ENCODE data around the gene RYR3. TPM values are rescaled to one million over a fixed set of nuclear protein-coding genes. Genes with fewer than 3 reads are reported as not detected.
A peak's percentile ranks its signal among the peaks of the same experiment; 100 is the strongest.

RYR3 gene
- polyA plus RNA-seq, 1 donor = 54.3 TPM

DNA sequence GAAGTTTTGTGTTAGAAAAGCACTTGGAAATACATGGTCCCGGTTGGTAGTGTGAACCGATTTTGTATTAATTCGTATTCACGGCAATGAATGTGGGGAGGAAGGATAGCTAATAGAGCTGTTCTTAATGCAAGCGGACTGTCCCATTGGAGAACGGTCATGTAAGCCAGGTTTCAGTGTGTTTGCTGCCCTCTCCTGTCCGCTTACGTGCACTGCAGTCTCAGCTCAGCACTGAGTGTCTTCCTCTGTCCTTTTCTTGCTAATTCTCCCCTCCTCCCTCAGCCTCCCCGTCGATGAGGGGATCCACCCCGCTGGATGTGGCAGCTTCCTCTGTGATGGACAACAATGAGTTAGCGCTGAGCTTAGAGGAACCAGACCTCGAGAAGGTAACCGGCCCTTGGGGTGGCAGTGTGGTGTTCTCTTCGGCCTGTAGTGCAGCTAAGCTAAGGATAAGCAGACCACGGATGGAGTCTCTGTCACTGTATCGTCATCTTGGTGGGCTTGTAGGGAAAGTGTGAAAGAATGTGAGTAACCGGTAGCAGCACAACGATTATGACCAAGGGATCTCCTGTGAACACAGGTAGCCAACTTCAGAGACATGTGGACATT is 390.0 kb downstream of the RYR3 start:
- peak; percentile 54 for DNase-seq (ENCODE audit: low read depth)

DNA sequence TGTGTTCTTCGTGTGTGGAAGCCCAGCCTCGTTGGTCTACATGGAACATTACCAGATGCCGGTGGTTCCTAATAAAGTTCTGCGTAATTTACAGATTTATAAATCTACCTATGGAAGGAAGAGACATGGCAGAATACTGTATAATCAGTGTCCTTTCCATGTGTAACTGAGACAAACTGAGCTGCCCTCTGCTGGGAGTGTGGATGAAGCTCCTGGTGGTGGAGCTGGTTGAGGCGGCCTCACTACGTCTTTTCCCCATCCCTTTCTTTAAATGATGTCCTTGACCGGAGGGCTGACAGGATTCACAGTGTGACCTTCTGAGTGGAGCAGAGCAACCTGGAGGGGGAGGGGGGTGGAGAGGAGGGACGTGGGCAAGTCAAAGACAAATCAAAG is 390.5 kb downstream of the RYR3 start:
- no peak for DNase-seq (ENCODE audit: low read depth)

DNA sequence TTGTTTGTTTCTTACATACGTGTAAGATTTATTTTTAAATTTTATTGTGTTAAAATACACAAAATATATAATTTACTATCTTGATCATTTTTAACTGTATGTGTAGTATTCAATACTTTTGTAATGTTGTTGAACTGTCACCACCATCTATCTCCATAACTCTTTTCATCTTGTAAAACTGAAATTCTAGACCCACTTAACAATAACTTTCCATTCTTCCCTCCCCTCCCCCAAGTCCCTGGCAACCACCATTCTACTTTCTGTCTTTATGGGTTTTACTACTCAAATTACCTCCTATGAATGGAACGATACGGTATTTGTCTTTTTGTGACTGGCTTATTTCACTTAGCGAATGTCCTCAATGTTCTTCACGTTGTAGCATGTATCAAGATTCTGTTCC is 395.4 kb downstream of the RYR3 start:
- DNase-seq (ENCODE audit: low read depth) = no peak

- DNase-seq (ENCODE audit: low read depth) = no peak
Measured at GRCh38 chr15:33710748-33711147, 400.0 kb downstream of the RYR3 start.

DNA sequence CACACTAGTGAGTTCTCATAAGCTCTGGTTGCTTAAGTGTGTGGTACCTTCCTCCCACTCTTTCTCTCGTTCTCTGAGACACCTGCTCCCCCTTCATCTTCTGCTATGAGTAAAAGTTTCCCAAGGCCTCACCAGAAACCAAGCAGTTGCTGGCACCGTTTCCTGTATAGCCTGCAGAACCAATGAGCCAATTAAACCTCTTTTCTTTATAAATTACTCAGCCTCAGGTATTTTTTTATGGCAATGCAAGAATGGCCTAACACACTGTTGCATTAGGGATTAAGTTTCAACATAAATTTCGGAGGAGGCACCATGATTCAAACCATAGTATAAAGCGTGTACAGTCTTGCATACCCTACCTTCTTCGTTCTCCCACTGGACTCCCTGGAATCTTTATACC is 405.3 kb downstream of the RYR3 start:
- no peak for DNase-seq (ENCODE audit: low read depth)

GRCh38 chr15:33720952-33721351 is 410.2 kb downstream of the RYR3 start:
- DNase-seq (ENCODE audit: low read depth) = no peak

DNA sequence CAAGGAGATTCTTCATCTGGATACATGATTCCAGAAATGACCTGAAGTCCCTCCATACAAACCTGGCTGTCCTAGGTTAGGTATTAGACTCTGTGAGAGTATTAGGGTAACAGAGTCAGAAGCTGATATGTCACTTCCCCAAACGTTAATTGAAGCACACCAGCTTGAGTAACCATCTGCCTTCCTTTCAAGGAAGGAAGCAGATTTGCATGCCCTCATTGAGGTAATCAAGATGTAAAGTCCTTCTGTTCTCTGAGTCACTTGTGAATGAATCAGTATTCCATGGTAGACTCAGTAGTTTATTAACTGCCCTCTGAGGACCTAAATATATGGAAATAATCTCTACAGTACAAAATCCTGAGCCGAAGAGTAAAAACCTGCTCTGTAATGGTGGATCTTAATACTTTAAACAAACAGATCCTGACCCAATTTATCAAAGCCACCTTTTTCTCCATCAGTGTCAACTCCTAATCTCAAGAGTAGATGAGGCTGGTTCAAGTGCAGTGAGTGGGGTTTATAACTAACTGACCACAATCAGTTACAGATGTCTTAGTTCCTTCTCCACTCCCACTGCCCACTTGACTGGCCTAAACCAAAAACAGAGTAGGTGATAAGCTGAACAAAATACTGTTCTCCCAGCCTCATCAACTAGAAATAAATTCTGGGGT is 411.4 kb downstream of the RYR3 start:
- DNase-seq (ENCODE audit: low read depth) = no peak

- no peak for DNase-seq (ENCODE audit: low read depth)
Measured at GRCh38 chr15:33722673-33723015, 411.9 kb downstream of the RYR3 start.

DNA sequence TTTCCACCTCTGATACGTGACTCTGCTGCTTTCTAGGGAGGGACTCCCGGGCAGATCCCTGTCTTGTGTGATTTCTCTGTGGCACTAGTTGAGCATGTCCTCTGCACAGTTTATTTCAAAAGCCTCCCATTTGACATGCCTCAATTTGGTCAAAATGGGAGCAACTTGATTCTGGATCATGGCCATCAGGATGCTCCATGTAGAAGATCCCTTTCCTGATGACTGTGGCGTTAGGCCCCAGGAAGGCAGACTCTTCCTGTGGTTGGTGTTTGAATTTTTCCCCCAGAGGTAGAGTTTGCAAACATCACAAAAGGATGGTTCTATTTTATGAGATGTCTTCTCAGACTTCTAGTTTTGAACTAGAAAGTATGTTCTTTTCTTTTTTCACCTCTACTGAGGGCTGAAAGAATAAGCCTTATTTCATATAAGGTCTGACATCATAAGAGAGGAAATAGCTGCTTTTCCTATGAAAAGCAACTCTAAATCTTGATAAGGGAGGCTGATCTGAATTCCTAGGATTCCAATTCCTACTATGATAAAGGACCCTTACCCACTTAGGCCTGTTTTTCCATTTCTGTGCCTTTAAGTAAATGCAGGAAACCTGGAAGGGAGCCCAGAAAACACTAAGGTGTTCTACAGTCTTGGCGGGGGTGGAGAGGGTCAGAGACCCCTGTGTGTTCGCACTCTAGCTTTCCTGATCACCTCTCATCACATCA is 413.7 kb downstream of the RYR3 start:
- DNase-seq (ENCODE audit: low read depth) = no peak

- DNase-seq (ENCODE audit: low read depth) = no peak
Measured at GRCh38 chr15:33729653-33730052, 418.9 kb downstream of the RYR3 start.

GRCh38 chr15:33730815-33731214 is 420.0 kb downstream of the RYR3 start:
- DNase-seq (ENCODE audit: low read depth) = no peak

DNA sequence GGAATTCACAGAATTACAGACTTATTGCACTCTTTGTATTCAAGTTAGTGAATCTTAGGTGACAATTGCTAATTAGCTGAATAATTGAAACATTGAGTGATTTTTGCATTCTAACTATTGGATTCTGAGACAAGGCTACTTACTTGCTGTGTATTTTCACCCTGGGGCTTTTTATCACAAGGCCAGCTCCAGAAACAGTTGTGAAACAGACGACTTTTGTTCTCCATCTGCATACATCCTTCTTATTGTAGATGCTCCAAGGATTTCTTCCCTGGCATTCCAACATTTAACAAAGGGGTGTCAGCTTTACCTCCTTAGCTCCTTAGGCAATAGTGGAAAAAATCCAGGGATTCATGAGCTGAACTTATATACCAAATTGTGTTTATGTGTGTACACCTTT is 424.4 kb downstream of the RYR3 start:
- DNase-seq (ENCODE audit: low read depth) = no peak

- no peak for DNase-seq (ENCODE audit: low read depth)
Measured at GRCh38 chr15:33735637-33736247, 425.0 kb downstream of the RYR3 start.

DNA sequence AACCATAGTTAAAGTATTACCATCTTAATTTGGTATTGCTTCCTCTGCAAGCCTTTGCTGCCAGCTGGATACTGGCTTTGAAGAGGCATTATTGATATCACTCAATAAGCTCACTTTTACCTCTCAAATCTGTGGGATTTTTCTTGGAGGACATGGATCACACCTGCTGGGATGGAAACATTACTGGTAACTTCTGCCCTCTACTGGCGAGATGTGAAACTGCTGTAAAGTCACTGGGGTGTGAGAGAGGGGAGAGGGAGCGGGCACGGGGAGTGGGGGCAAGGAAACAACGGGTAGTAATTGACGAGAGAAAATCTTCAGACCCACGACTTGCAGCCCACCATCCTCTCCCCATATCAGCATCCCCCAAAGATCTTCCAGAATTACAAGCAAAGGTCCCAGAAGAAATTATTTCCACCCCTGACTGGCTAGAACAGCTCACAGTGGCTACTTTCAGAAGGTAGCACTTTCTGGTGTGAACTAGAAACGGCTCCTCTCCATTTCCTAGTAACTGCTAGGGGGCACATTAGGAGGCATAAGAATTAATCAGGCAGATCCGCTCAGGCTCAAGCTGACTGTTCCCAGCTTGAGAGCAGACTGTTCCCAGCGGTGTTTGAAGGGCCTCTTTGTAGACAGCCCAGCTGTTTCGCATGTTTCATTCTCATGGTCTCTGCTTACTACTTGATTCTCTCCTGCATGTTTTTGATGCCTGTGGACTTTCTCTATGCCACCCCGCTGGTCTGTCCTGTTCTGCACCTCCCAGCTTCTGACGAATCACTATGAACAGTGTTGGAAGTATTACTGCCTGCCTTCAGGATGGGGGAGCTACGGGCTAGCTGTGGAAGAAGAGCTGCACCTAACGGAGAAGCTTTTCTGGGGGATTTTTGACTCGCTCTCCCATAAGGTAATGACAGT is 427.2 kb downstream of the RYR3 start:
- no peak for DNase-seq (ENCODE audit: low read depth)

- DNase-seq (ENCODE audit: low read depth) = no peak
Measured at GRCh38 chr15:33738941-33739664, 428.3 kb downstream of the RYR3 start.

- no peak for DNase-seq (ENCODE audit: low read depth)
Measured at GRCh38 chr15:33742306-33742705, 431.5 kb downstream of the RYR3 start.

DNA sequence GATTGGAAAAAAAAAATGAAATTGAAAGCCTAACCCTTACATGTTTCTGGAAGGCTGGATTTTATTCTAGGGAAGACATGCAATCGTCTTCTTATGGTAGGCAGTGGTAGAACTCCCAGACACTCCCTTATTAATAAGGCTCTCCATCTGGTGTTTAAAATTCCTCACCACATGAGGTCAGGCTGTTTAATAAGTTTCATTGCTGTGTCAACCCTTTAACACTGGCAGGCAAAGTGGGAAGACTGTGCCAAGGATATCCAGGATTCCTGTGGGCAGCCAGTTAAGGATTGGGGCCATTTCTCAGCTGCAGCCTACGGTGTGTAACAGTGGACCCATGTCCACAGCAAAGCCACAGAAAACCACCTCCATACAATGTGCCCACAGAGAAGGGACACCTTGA is 432.0 kb downstream of the RYR3 start:
- DNase-seq (ENCODE audit: low read depth) = no peak

DNA sequence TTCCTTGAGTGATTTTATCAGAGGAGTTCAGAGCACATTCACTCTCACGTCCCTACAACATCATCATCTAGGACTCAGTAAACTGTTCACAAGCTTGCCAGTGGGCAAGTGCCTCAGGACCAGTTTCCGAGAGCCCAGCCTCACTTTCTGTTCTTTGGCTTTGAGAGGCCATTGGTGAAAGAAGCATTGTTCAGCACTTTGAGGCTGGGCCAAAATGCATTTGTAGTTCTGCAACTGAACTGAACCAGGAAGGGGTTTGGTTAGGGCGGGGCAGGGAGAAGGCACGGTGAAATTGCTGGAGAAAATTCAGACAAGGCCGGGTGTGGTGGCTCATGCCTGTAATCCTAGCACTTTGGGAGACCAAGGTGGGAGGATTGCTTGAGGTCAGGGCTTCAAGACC is 435.4 kb downstream of the RYR3 start:
- DNase-seq (ENCODE audit: low read depth) = no peak

- DNase-seq (ENCODE audit: low read depth) = no peak
Measured at GRCh38 chr15:33753012-33753411, 442.2 kb downstream of the RYR3 start.

DNA sequence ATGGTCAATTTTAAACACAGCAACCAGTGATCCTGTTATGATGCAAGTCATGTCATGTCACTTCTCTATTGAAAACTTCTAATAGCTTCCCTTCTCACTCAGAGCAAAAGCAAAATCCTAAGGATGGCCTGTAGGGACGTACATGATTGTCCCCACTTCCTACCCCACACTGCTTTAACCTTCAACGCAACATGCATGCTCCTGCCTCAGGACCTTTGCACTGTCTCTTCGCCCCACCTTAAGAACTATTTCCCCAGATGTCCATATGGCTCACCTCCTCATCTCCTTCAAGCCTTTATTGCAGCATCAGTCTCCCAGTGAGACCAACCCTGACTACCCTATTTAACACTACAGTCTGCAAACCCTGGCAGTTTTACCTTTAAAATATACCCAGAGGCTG is 443.5 kb downstream of the RYR3 start:
- DNase-seq (ENCODE audit: low read depth) = no peak

DNA sequence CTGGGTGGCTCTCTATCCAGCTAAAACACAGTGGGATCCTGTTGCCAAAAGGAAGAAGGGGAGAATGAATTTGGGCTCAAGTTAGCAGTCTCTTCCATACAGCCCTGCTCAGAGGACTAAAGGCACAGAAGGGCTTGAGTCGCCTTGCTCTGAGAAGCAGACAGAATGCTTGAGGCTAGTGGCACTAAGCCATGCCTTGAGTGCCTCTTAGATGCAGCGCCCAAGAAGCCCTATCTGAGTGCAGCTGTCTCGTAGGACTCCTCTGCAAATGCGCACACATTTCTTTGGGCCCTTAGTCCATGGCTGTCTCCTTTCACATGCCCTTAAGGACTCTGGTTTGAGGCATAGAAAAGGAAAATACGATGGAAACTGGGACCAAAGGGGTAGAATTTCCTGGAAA is 446.2 kb downstream of the RYR3 start:
- no peak for DNase-seq (ENCODE audit: low read depth)
